RPMI8226 (cell line): ENCODE measurements around the gene C2CD3.
A peak's percentile ranks its signal among the peaks of the same experiment; 100 is the strongest.

Experiments
- DNase-seq: peaks from one replicate; pipeline ENCODE4 v3.0.0-alpha.2; 2015

Gene C2CD3

GRCh38 chr11:74014880-74015279 is 155.9 kb downstream of the C2CD3 start:
- peak; percentile 94 for DNase-seq

- DNase-seq, result no peak
Measured at GRCh38 chr11:74013141-74013540, 157.7 kb downstream of the C2CD3 start.

GRCh38 chr11:74012074-74012809 is 158.6 kb downstream of the C2CD3 start:
- DNase-seq, result no peak

- DNase-seq, result no peak
Measured at GRCh38 chr11:74011360-74012073, 159.3 kb downstream of the C2CD3 start.

GRCh38 chr11:74010306-74011300 is 160.2 kb downstream of the C2CD3 start:
- peak; percentile 72 for DNase-seq

- DNase-seq, result no peak
Measured at GRCh38 chr11:74009675-74010305, 161.0 kb downstream of the C2CD3 start.

GRCh38 chr11:74009230-74009547 is 161.6 kb downstream of the C2CD3 start:
- DNase-seq, result no peak

GRCh38 chr11:74008373-74009229 is 162.2 kb downstream of the C2CD3 start, which contains the start of gene UCP3:
Gene UCP3 (minus strand): TSS chr11:74009085. CDS start chr11:74007042, 2,043 bp downstream.
- no peak for DNase-seq

GRCh38 chr11:74007691-74008372 is 163.0 kb downstream of the C2CD3 start:
- DNase-seq, result no peak

GRCh38 chr11:74006743-74007304 is 164.0 kb downstream of the C2CD3 start:
- no peak for DNase-seq

- no peak for DNase-seq
Measured at GRCh38 chr11:74005721-74006517, 164.9 kb downstream of the C2CD3 start.

GRCh38 chr11:74004759-74005615 is 165.8 kb downstream of the C2CD3 start:
- no peak for DNase-seq

- no peak for DNase-seq
Measured at GRCh38 chr11:74004046-74004695, 166.6 kb downstream of the C2CD3 start.

GRCh38 chr11:74002832-74003231 is 168.0 kb downstream of the C2CD3 start:
- no peak for DNase-seq

- DNase-seq, result no peak
Measured at GRCh38 chr11:74001822-74002286, 168.9 kb downstream of the C2CD3 start.

GRCh38 chr11:74000307-74001133 is 170.3 kb downstream of the C2CD3 start:
- no peak for DNase-seq
